GM12878 (cell line): Measurements from ENCODE around the gene TRIM43.
"Not testable (repeated sequence)": the region's sequence is repeated elsewhere in the genome, so short reads cannot be mapped to it uniquely, and the experiment has no call there.

Source experiments
- FOS ChIP-seq: IDR thresholded peaks from 3 replicates; pipeline ENCODE4 v1.6.1; 2011; ENCODE audit warnings: borderline replicate concordance; ENCODE audit not compliant: insufficient read length; ENCODE audit errors: extremely low read depth
- POLR2AphosphoS2 ChIP-seq: IDR thresholded peaks from 2 replicates; pipeline ENCODE4 v1.6.1; 2011; ENCODE audit warnings: low read depth, mild to moderate bottlenecking, low read length, improper control_type of control experiment, moderate library complexity
- SMAD1 ChIP-seq: fragments of 450-650 bp; IDR thresholded peaks from 2 replicates; pipeline ENCODE4 v1.6.1; 2018; ENCODE audit warnings: mild to moderate bottlenecking, low read depth; ENCODE audit not compliant: partially characterized antibody
- TCF12 ChIP-seq: IDR thresholded peaks from 2 replicates; pipeline ENCODE4 v1.6.1; 2011; ENCODE audit warnings: low read depth, mild to moderate bottlenecking, low read length
- ZNF274 ChIP-seq: IDR thresholded peaks from one replicate; pipeline ENCODE4 v1.8.0; 2011; ENCODE audit not compliant: insufficient read length, insufficient read depth
- TF ChIP-seq, protein P1 (sequence below), 3 experiments: IDR thresholded peaks in 2 of 3; conservative IDR thresholded peaks in 1 of 3; 2 replicates each; pipeline ENCODE4 v1.5.1; 2011; ENCODE audit warnings: low read depth in 3 of 3, low read length in 3 of 3, mild to moderate bottlenecking in 3 of 3, control low read depth in 2 of 3, moderate library complexity in 2 of 3, inconsistent platforms in 1 of 3, mixed read lengths in 1 of 3; ENCODE audit not compliant: control insufficient read depth in 2 of 3, insufficient read depth in 1 of 3; ENCODE audit errors: extremely low read depth in 1 of 3

DNA sequence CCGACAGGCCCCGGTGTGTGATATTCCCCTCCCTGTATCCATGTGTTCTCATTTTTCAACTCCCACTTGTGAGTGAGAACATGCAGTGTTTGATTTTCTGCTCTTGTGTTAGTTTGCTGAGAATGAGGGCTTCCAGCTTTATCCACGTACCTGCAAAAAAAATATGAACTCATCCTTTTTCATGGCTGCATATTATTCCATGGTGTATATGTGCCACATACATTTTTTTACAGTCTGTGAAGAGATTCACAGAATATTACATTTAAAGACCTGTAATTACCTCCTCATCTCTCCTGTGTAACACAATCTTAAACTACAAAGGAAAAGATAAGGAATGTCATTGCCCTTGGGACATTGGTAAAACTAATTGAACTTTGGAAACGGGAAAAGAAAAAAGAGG, 8.3 kb upstream of the TRIM43 start:
- TF ChIP-seq, protein P1, sequence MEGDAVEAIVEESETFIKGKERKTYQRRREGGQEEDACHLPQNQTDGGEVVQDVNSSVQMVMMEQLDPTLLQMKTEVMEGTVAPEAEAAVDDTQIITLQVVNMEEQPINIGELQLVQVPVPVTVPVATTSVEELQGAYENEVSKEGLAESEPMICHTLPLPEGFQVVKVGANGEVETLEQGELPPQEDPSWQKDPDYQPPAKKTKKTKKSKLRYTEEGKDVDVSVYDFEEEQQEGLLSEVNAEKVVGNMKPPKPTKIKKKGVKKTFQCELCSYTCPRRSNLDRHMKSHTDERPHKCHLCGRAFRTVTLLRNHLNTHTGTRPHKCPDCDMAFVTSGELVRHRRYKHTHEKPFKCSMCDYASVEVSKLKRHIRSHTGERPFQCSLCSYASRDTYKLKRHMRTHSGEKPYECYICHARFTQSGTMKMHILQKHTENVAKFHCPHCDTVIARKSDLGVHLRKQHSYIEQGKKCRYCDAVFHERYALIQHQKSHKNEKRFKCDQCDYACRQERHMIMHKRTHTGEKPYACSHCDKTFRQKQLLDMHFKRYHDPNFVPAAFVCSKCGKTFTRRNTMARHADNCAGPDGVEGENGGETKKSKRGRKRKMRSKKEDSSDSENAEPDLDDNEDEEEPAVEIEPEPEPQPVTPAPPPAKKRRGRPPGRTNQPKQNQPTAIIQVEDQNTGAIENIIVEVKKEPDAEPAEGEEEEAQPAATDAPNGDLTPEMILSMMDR (IDR thresholded peaks at IDR 0.05 in 2 of 3, conservative IDR thresholded peaks at IDR 0.05 in 1 of 3; ENCODE audit: control insufficient read depth in 2 of 3, extremely low read depth in 1 of 3, insufficient read depth in 1 of 3, low read depth in 3 of 3, low read length in 3 of 3): not testable (repeated sequence)
- not testable (repeated sequence) for TF ChIP-seq TCF12, POLR2AphosphoS2, FOS, SMAD1, ZNF274
